HepG2 (cell line): ENCODE results near the gene CAMK2G. TPM values are rescaled to one million over a fixed set of nuclear protein-coding genes. Genes with fewer than 3 reads are reported as not detected.

Experiments used
- ATRX ChIP-seq: sonication (generic); formaldehyde crosslinking; IDR thresholded peaks from 2 replicates; pipeline ENCODE4 v1.4.0; 2020; ENCODE audit warnings: missing genetic modification reagents, borderline replicate concordance
- CBFB ChIP-seq: sonication (generic); formaldehyde crosslinking; IDR thresholded peaks from 2 replicates; pipeline ENCODE4 v1.4.0; 2020; ENCODE audit warnings: missing genetic modification reagents
- GFI1 ChIP-seq: sonication (generic); formaldehyde crosslinking; IDR thresholded peaks from 2 replicates; pipeline ENCODE4 v1.5.0; 2020; ENCODE audit warnings: missing genetic modification reagents, mild to moderate bottlenecking, borderline replicate concordance
- KLF13 ChIP-seq: sonication (generic); formaldehyde crosslinking; IDR thresholded peaks from 2 replicates; pipeline ENCODE4 v1.4.0; 2020; ENCODE audit warnings: mild to moderate bottlenecking, missing genetic modification reagents
- MAFG ChIP-seq: sonication (generic); formaldehyde crosslinking; IDR thresholded peaks from 2 replicates; pipeline ENCODE4 v1.5.1; 2020; ENCODE audit warnings: mild to moderate bottlenecking, missing genetic modification reagents
- MED13 ChIP-seq: sonication (generic); formaldehyde crosslinking; IDR thresholded peaks from 2 replicates; pipeline ENCODE4 v1.5.0; 2020; ENCODE audit warnings: missing genetic modification reagents
- NFAT5 ChIP-seq: sonication (generic); formaldehyde crosslinking; IDR thresholded peaks from 2 replicates; pipeline ENCODE4 v1.4.0; 2020; ENCODE audit warnings: missing genetic modification reagents
- PITX1 ChIP-seq: sonication (generic); formaldehyde crosslinking; IDR thresholded peaks from 2 replicates; pipeline ENCODE4 v1.5.1; 2020; ENCODE audit warnings: mild to moderate bottlenecking, missing genetic modification reagents
- RBAK ChIP-seq: sonication (generic); formaldehyde crosslinking; IDR thresholded peaks from 2 replicates; pipeline ENCODE4 v1.5.1; 2020; ENCODE audit warnings: mild to moderate bottlenecking, missing genetic modification reagents
- REXO4 ChIP-seq: sonication (generic); formaldehyde crosslinking; IDR thresholded peaks from 2 replicates; pipeline ENCODE4 v1.8.0; 2022; ENCODE audit warnings: missing genetic modification reagents, mild to moderate bottlenecking, borderline replicate concordance
- RXRB ChIP-seq: IDR thresholded peaks from 2 replicates; pipeline ENCODE4 v1.6.1; 2016; ENCODE audit warnings: borderline replicate concordance, missing genetic modification reagents, missing compliant biosample characterization
- SP4 ChIP-seq: sonication (generic); formaldehyde crosslinking; IDR thresholded peaks from 2 replicates; pipeline ENCODE4 v1.8.1; 2023; ENCODE audit warnings: mild to moderate bottlenecking, missing genetic modification reagents
- TARDBP ChIP-seq: sonication (generic); formaldehyde crosslinking; IDR thresholded peaks from 2 replicates; pipeline ENCODE4 v1.8.0; 2022; ENCODE audit warnings: mild to moderate bottlenecking, missing genetic modification reagents
- TBL1XR1 ChIP-seq: fragments of 150-350 bp; IDR thresholded peaks from 2 replicates; pipeline ENCODE4 v1.6.1; 2014; ENCODE audit warnings: borderline replicate concordance, low read length; ENCODE audit not compliant: partially characterized antibody
- THRA ChIP-seq: sonication (generic); formaldehyde crosslinking; IDR thresholded peaks from 2 replicates; pipeline ENCODE4 v1.4.0; 2020; ENCODE audit warnings: missing genetic modification reagents, borderline replicate concordance
- ZFP36L1 ChIP-seq: sonication (generic); formaldehyde crosslinking; IDR thresholded peaks from 2 replicates; pipeline ENCODE4 v1.8.0; 2022; ENCODE audit warnings: mild to moderate bottlenecking, missing genetic modification reagents, moderate library complexity
- ZNF230 ChIP-seq: sonication (generic); formaldehyde crosslinking; IDR thresholded peaks from 2 replicates; pipeline ENCODE4 v1.4.0; 2020; ENCODE audit warnings: mild to moderate bottlenecking, missing genetic modification reagents
- ZNF562 ChIP-seq: sonication (generic); formaldehyde crosslinking; IDR thresholded peaks from 2 replicates; pipeline ENCODE4 v1.8.0; 2022; ENCODE audit warnings: missing genetic modification reagents, borderline replicate concordance
- ZNF772 ChIP-seq: sonication (generic); formaldehyde crosslinking; IDR thresholded peaks from 2 replicates; pipeline ENCODE4 v1.5.0; 2020; ENCODE audit warnings: mild to moderate bottlenecking, missing genetic modification reagents
- polyA plus RNA-seq, 8 experiments: library from polyadenylated mRNA; depleted of rRNA in 3 of 8; stranded (reverse) in 7 of 8; unstranded in 1 of 8; fragments of >200 nt; fragmentation: Illumina TruSeq in 4 of 8; extraction: Trizol in 4 of 8; gene quantifications; 2 replicates each; pipeline versions ENCODE4 v1.2.1 to v1.2.3, GENCODE V29; 2011 to 2016; ENCODE audit warnings: low read depth in 4 of 8, missing spikeins in 1 of 8, mixed read lengths in 1 of 8; ENCODE audit not compliant: insufficient read depth in 1 of 8
- total RNA-seq, 5 experiments: library from RNA; depleted of rRNA; stranded (reverse); fragments of >200 nt; fragmentation: Illumina TruSeq; extraction: Trizol; gene quantifications; 2 replicates each; pipeline ENCODE4 v1.2.3, GENCODE V29; 2016; ENCODE audit warnings: low read depth in 1 of 5

Gene CAMK2G
- total and polyA plus RNA-seq, 2 of the 13 experiments (the other 11 are each of a cell fraction or from before 2014, with no cell fraction given), result 15.9 to 18.8 TPM

- TF ChIP-seq NFAT5 (CRISPR knock-in tag) (peak; percentile 45; the same call in 1 of the 2 replicates), GFI1 (CRISPR knock-in tag) (peak; percentile 38; the same call in 1 of the 2 replicates), MED13 (CRISPR knock-in tag) (peak; percentile 81; the same call in 1 of the 2 replicates), RXRB (CRISPR knock-in tag) (peak; percentile 92), ZNF772 (0 out of 2 replicates have a peak, but pooled peaks have one; percentile 49), KLF13 (CRISPR knock-in tag) (no peak), SP4 (CRISPR knock-in tag) (no peak; the same call in 1 of the 2 replicates), ATRX (CRISPR knock-in tag) (no peak), CBFB (peak; percentile 89), PITX1 (no peak), TBL1XR1 (no peak), ZNF230 (no peak), REXO4 (CRISPR knock-in tag) (0 out of 2 replicates have a peak, but pooled peaks have one; percentile 52), ZNF562 (CRISPR knock-in tag) (no peak), THRA (peak; percentile 96; the same call in 1 of the 2 replicates), TARDBP (CRISPR knock-in tag) (0 out of 2 replicates have a peak, but pooled peaks have one; percentile 64), RBAK (CRISPR knock-in tag) (no peak), ZFP36L1 (CRISPR knock-in tag) (0 out of 2 replicates have a peak, but pooled peaks have one; percentile 45), MAFG (no peak)
Observed at GRCh38 chr10:73781879-73782748, 92.2 kb downstream of the CAMK2G start, which contains the start of gene CHCHD1 (continued).
